ENCODE data around the gene RFPL2. TPM values are rescaled to one million over a fixed set of nuclear protein-coding genes. Genes with fewer than 3 reads are reported as not detected.

Gene RFPL2
- total RNA-seq, 1 experiment from 2014 or later: 0.48 TPM

- TF ChIP-seq E2F1 (CRISPR knock-in tag; IDR thresholded peaks at IDR 0.05) (peak; percentile 86; the same call in 1 of the 2 replicates), IRF2 (CRISPR knock-in tag; IDR thresholded peaks at IDR 0.05; ENCODE audit: borderline replicate concordance, low read depth) (0 out of 2 replicates have a peak, but pooled peaks have one; percentile 38), CBFB (CRISPR knock-in tag; IDR thresholded peaks at IDR 0.05; ENCODE audit: low read depth) (no peak), RORB (CRISPR knock-in tag; IDR thresholded peaks at IDR 0.05) (no peak), ZNF317 (CRISPR knock-in tag; IDR thresholded peaks at IDR 0.05; ENCODE audit: borderline replicate concordance, low read depth) (no peak), ZNF423 (CRISPR knock-in tag; IDR thresholded peaks at IDR 0.05) (no peak), ZBTB21 (CRISPR knock-in tag; IDR thresholded peaks at IDR 0.05; ENCODE audit: borderline replicate concordance) (no peak; the same call in 1 of the 2 replicates), HMGA2 (CRISPR knock-in tag; IDR thresholded peaks at IDR 0.05) (no peak), AR (CRISPR knock-in tag; IDR thresholded peaks at IDR 0.05) (no peak), TEAD4 (CRISPR knock-in tag; IDR thresholded peaks at IDR 0.05) (peak; percentile 67; the same call in 1 of the 2 replicates), TEAD1 (CRISPR knock-in tag; IDR thresholded peaks at IDR 0.05) (peak; percentile 79), ATF3 (CRISPR knock-in tag; conservative IDR thresholded peaks at IDR 0.05) (no peak), TP53 (CRISPR knock-in tag; IDR thresholded peaks at IDR 0.05) (no peak), AFF4 (CRISPR knock-in tag; IDR thresholded peaks at IDR 0.05; ENCODE audit: borderline replicate concordance) (no peak), NFE2L1 (CRISPR knock-in tag; IDR thresholded peaks at IDR 0.05) (0 out of 2 replicates have a peak, but pooled peaks have one; percentile 18), ATF2 (CRISPR knock-in tag; IDR thresholded peaks at IDR 0.05; ENCODE audit: borderline replicate concordance, low read depth) (no peak), USF1 (CRISPR knock-in tag; IDR thresholded peaks at IDR 0.05) (peak; percentile 57; the same call in 1 of the 2 replicates), JAZF1 (CRISPR knock-in tag; IDR thresholded peaks at IDR 0.05) (no peak), NFATC4 (CRISPR knock-in tag; IDR thresholded peaks at IDR 0.05) (no peak), GRHL2 (CRISPR knock-in tag; IDR thresholded peaks at IDR 0.05; ENCODE audit: insufficient replicate concordance, severe bottlenecking) (no peak), ZNF121 (CRISPR knock-in tag; IDR thresholded peaks at IDR 0.05) (no peak), CREM (CRISPR knock-in tag; IDR thresholded peaks at IDR 0.05) (no peak), ZBTB43 (CRISPR knock-in tag; IDR thresholded peaks at IDR 0.05) (peak; percentile 70; the same call in 1 of the 2 replicates), MLX (CRISPR knock-in tag; IDR thresholded peaks at IDR 0.05) (no peak)
These were observed 28.9 kb downstream of the RFPL2 start (continued) for GRCh38 chr22:32175683-32176644.

All from WTC11 (cell line).